ENCODE results near the gene CTBP2. TPM values are rescaled to one million over a fixed set of nuclear protein-coding genes. Genes with fewer than 3 reads are reported as not detected.

The CTBP2 gene
- total RNA-seq, 1 experiment from 2014 or later, result 78.7 TPM

DNA sequence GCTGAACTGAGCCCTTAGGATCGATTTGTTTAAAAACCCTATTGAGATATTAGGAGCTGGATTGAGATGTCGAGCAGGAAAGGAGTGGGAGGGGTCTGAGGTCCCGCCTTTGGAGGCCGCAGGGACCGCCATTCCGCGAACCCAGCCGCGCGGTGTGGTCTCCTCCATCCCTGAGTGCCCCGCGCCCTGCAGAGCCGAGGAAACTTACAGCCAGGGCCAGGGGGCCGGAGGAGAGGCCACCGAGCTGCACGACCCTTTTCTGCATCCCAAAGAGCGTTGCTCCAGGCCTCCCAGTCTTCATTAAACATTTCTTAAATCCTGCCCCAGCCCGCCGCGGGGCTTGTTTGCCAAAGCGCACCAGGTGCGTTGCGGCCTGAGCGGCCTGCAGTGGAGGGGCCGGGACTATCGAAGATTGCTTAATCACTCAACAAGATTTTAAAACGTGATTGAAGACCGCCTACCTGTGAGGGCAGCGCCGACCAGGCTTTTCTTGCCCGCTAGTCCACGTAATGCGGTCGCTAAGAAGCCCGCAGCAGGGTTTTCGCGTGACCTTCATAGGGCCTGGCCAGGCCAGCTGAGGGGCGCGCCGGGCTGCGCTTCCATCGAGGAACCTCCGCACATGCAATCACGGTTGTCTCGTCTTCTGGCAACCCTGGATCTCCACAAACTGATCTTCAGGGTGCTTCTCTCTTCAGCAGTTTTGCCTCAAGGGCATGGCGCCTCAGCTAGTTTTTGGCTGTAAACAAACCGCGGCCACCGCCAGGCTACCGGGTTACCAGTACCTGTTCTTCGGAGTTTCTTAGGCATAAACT, 2.0 kb upstream of the CTBP2 start:
- Mint-ChIP-seq H3K9me3 (ENCODE audit: low read depth, unreplicated experiment) (no peaks in the 10 kb centered on the region), H3K27me3 (ENCODE audit: unreplicated experiment) (no peaks in the 10 kb centered on the region), H3K27ac (ENCODE audit: unreplicated experiment) (peak overlapping the region; percentile 68), H3K36me3 (ENCODE audit: insufficient read depth, unreplicated experiment) (peaks cover 44% of the 10 kb centered on the region), H3K4me3 (ENCODE audit: low read depth, unreplicated experiment) (peak overlapping the region; percentile 75), H3K4me1 (ENCODE audit: low read depth, unreplicated experiment) (no peaks in the 10 kb centered on the region)
- TF ChIP-seq, protein P1, sequence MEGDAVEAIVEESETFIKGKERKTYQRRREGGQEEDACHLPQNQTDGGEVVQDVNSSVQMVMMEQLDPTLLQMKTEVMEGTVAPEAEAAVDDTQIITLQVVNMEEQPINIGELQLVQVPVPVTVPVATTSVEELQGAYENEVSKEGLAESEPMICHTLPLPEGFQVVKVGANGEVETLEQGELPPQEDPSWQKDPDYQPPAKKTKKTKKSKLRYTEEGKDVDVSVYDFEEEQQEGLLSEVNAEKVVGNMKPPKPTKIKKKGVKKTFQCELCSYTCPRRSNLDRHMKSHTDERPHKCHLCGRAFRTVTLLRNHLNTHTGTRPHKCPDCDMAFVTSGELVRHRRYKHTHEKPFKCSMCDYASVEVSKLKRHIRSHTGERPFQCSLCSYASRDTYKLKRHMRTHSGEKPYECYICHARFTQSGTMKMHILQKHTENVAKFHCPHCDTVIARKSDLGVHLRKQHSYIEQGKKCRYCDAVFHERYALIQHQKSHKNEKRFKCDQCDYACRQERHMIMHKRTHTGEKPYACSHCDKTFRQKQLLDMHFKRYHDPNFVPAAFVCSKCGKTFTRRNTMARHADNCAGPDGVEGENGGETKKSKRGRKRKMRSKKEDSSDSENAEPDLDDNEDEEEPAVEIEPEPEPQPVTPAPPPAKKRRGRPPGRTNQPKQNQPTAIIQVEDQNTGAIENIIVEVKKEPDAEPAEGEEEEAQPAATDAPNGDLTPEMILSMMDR (IDR thresholded peaks at IDR 0.05; ENCODE audit: unreplicated experiment), result no peak
- CTCF ChIA-PET, result no interaction called here
- intact Hi-C loops (cut with micrococcal nuclease; ENCODE audit: unreplicated experiment), result loop anchor here (5.0 to 10.0 kb wide), 2 partner anchors 182 to 465 kb away; no protein-coding TSS in a partner anchor
- DNase-seq, result no peak
- no TSS peak for BruUV-seq (replicated peaks)

DNA sequence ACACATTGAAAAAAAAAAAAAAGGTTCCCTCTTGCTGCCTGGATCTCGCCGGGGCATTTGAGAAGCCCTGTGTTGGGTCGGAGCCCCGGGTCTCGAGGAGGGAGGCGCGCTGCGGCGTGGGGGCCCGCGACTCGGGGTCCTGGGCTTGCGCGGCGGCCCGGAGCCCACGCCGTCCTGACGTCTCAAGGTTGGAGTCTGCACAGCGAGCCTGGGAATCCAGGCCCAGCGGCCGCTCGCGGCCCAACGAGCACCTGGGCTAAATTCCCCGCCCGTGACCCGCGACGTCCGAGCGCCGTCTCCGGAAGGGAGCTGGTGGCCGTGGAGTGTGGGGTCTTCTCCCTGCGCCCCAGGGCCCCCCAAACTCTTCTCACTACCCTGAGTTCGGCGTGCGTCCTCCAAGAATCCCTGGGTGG, 1.4 kb upstream of the CTBP2 start:
- intact Hi-C loops (cut with micrococcal nuclease; ENCODE audit: unreplicated experiment), result loop anchor here (5.0 to 10.0 kb wide), 2 partner anchors 183 to 466 kb away; no protein-coding TSS in a partner anchor
- TF ChIP-seq, protein P1 (IDR thresholded peaks at IDR 0.05; ENCODE audit: unreplicated experiment), result no peak
- Mint-ChIP-seq H3K4me3 (ENCODE audit: low read depth, unreplicated experiment) (peak overlapping the region; percentile 75), H3K36me3 (ENCODE audit: insufficient read depth, unreplicated experiment) (peaks cover 50% of the 10 kb centered on the region), H3K27me3 (ENCODE audit: unreplicated experiment) (no peaks in the 10 kb centered on the region), H3K27ac (ENCODE audit: unreplicated experiment) (no peak overlapping the region), H3K9me3 (ENCODE audit: low read depth, unreplicated experiment) (no peaks in the 10 kb centered on the region), H3K4me1 (ENCODE audit: low read depth, unreplicated experiment) (no peaks in the 10 kb centered on the region)
- BruUV-seq (replicated peaks), result no TSS peak
- no peak for DNase-seq
- CTCF ChIA-PET, result no interaction called here

- intact Hi-C loops (cut with micrococcal nuclease; ENCODE audit: unreplicated experiment), result loop anchor here (5.0 to 10.0 kb wide), 2 partner anchors 184 to 466 kb away; no protein-coding TSS in a partner anchor
- no TSS peak for BruUV-seq (replicated peaks)
- Mint-ChIP-seq H3K27ac (ENCODE audit: unreplicated experiment) (no peak overlapping the region), H3K36me3 (ENCODE audit: insufficient read depth, unreplicated experiment) (peaks cover 55% of the 10 kb centered on the region), H3K4me1 (ENCODE audit: low read depth, unreplicated experiment) (no peaks in the 10 kb centered on the region), H3K9me3 (ENCODE audit: low read depth, unreplicated experiment) (no peaks in the 10 kb centered on the region), H3K27me3 (ENCODE audit: unreplicated experiment) (no peaks in the 10 kb centered on the region), H3K4me3 (ENCODE audit: low read depth, unreplicated experiment) (peak overlapping the region; percentile 75)
- peak; percentile 81 for DNase-seq
- CTCF ChIA-PET, result interaction anchor here (0.6 kb wide), 4 partner anchors 100 to 676 kb away, joined by 3 to 6 read pairs (median 4); no protein-coding TSS in a partner anchor
- TF ChIP-seq, protein P1 (IDR thresholded peaks at IDR 0.05; ENCODE audit: unreplicated experiment), result peak; percentile 28
Observed at GRCh38 chr10:125160856-125161706, 718 bp upstream of the CTBP2 start.

DNA sequence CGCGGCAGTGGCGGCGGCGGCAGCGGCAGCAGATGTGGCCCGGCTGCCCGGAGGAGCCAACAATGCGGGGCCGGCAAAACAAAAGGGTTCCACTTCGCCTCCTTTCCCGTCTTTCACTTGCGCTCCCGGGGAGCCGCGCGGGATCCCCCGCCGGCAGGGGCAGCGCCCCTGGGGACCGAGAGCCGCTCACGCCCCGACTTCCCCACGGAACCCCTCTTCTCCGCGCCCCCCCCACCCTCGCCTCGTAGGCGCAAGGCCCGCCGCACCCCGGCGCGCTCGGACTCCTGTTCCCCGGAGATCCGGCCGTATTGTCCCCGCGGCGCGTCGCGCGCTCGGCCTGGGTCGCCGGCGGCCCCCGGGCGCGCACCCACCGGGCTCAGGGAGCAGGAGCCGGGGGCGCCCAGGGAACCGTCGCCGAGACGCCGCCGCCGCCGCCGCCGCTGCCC, 854 bp downstream of the CTBP2 start:
- no TSS peak for BruUV-seq (replicated peaks)
- H3K9me3 Mint-ChIP-seq (ENCODE audit: low read depth, unreplicated experiment), result no peaks in the 10 kb centered on the region
- peak overlapping the region; percentile 75 for H3K4me3 Mint-ChIP-seq (ENCODE audit: low read depth, unreplicated experiment)
- no peaks in the 10 kb centered on the region for H3K27me3 Mint-ChIP-seq (ENCODE audit: unreplicated experiment)
- H3K27ac Mint-ChIP-seq (ENCODE audit: unreplicated experiment), result no peak overlapping the region
- peaks cover 71% of the 10 kb centered on the region for H3K36me3 Mint-ChIP-seq (ENCODE audit: insufficient read depth, unreplicated experiment)
- no peak for DNase-seq
- TF ChIP-seq, protein P1 (IDR thresholded peaks at IDR 0.05; ENCODE audit: unreplicated experiment), result no peak
- intact Hi-C loops (cut with micrococcal nuclease; ENCODE audit: unreplicated experiment), result loop anchor here (5.0 to 10.0 kb wide), 3 partner anchors 37 to 97 kb away; no protein-coding TSS in a partner anchor
- CTCF ChIA-PET, result no interaction called here
- H3K4me1 Mint-ChIP-seq (ENCODE audit: low read depth, unreplicated experiment), result peaks cover 12% of the 10 kb centered on the region

All from Calu3 (cell line).